Inflammatory macrophage treated with lipopolysaccharide for 1 hour (primary cell): Measurements from ENCODE around the gene FRY.

Source experiments
- DNase-seq, 2 donors: peaks; one replicate each; pipeline ENCODE4 v3.0.0-alpha.2; 2020 to 2022

Gene FRY

GRCh38 chr13:32266130-32266529 is 234.6 kb downstream of the FRY start:
- DNase-seq = no peak

GRCh38 chr13:32267836-32268439 is 236.4 kb downstream of the FRY start:
- peak in 1 of 2 donors; percentile 28 for DNase-seq

GRCh38 chr13:32272021-32272683 is 240.6 kb downstream of the FRY start:
- DNase-seq = peak; percentile 6 to 24

GRCh38 chr13:32277839-32278238 is 246.3 kb downstream of the FRY start:
- DNase-seq = no peak

GRCh38 chr13:32278426-32278825 is 246.9 kb downstream of the FRY start:
- DNase-seq = peak; percentile 4 to 30

- DNase-seq = no peak
Observed at GRCh38 chr13:32281096-32281495, 249.5 kb downstream of the FRY start.

- DNase-seq = no peak
Observed at GRCh38 chr13:32282096-32282711, 250.6 kb downstream of the FRY start.

- no peak for DNase-seq
Observed at GRCh38 chr13:32284927-32285632, 253.5 kb downstream of the FRY start.

- DNase-seq = no peak
Observed at GRCh38 chr13:32285633-32285965, 254.0 kb downstream of the FRY start.

- no peak for DNase-seq
Observed at GRCh38 chr13:32297206-32297605, 265.6 kb downstream of the FRY start.

GRCh38 chr13:32298695-32299094 is 267.1 kb downstream of the FRY start:
- DNase-seq = no peak

- no peak for DNase-seq
Observed at GRCh38 chr13:32299893-32300292, 268.3 kb downstream of the FRY start.

- DNase-seq = no peak
Observed at GRCh38 chr13:32300406-32300805, 268.8 kb downstream of the FRY start.

- DNase-seq = no peak
Observed at GRCh38 chr13:32300920-32301319, 269.3 kb downstream of the FRY start.

GRCh38 chr13:32302461-32302860 is 270.9 kb downstream of the FRY start:
- no peak for DNase-seq

GRCh38 chr13:32305646-32306045 is 274.1 kb downstream of the FRY start:
- DNase-seq = no peak

GRCh38 chr13:32309312-32310133 is 277.9 kb downstream of the FRY start:
- DNase-seq = no peak

GRCh38 chr13:32310134-32310706 is 278.6 kb downstream of the FRY start:
- peak; percentile 53 to 78 for DNase-seq

GRCh38 chr13:32311188-32311897 is 279.8 kb downstream of the FRY start:
- DNase-seq = no peak

GRCh38 chr13:32314271-32315237 is 283.0 kb downstream of the FRY start:
- DNase-seq = peak; percentile 85 to 87
